OCI-LY3 (cell line): ENCODE measurements around the gene SORCS3.

Experiments
- CTCF ChIP-seq: fragments of 200-600, 300-600 bp; sonication (generic); IDR thresholded peaks from 2 replicates; pipeline ENCODE4 v1.5.1; 2014; ENCODE audit warnings: antibody characterized with exemption, low read length, low read depth
- EZH2phosphoT487 ChIP-seq: fragments of 200-600 bp; shearing (Covaris generic); IDR thresholded peaks from 2 replicates; pipeline ENCODE4 v1.6.1; 2018; ENCODE audit warnings: antibody characterized with exemption, mixed run types, low read depth

- TF ChIP-seq CTCF (no peak), EZH2phosphoT487 (no peak)
Observed at GRCh38 chr10:104804880-104805279, 163.8 kb downstream of the SORCS3 start.
